HG02678 (cell line): ENCODE results near the gene SORCS2.

ENCODE experiments used
- ATAC-seq: cut with Tn5 transposase; IDR thresholded peaks from one replicate; pipeline ENCODE4 v1.9.1; 2021; ENCODE audit warnings: mild to moderate bottlenecking, moderate library complexity; ENCODE audit not compliant: unreplicated experiment

The SORCS2 gene

DNA sequence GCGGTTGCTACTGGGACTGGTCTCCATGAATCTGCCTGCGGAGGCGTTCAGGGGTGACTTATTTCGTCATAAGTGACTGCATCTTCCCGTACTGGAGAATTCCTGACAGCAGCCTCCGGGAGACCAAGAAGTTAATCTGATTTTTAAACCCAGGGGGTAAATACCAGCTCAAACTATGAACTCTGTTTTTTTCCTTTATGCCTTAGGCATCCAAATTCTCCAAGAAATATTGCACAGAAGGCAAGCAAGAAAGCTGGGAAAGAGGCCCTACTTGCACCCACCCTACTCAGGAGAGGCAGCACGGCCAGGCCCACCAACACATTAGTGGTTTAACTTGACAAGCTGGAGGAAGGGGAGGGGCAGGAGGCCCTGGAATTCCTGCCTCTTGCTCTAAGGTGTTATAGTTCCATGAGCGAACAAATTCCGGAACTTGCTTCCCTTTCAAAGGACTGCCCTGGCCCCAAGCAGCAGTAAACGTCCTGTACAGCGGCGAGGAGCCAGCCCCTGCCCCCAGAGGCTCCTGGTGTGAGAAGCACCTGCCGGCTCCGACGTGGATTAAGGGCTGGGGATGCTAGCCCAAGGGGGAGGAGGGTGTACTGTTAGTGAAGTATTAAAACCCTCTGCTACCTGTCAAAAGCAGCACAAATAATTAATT lies 570.2 kb downstream of the SORCS2 start:
- ATAC-seq: no peak

DNA sequence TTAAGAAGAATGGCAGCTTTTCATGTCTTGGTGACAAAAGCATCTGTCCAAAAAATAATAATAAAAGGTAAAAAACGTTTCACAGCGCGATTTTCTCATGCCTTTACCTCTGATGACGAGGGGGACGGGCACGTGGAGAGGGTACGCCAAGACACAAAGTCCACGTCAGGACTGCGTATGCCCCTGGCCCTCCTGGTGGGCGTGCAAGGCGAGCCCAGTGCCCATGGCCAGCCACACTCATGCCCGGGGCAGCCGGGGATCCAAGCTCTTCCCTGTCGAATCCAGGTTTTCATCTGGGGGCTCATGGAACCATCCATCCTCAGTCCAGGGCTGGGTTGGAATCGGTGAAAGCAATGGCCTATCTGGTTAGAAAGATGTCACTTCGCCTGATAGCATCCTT lies 570.8 kb downstream of the SORCS2 start:
- no peak for ATAC-seq

DNA sequence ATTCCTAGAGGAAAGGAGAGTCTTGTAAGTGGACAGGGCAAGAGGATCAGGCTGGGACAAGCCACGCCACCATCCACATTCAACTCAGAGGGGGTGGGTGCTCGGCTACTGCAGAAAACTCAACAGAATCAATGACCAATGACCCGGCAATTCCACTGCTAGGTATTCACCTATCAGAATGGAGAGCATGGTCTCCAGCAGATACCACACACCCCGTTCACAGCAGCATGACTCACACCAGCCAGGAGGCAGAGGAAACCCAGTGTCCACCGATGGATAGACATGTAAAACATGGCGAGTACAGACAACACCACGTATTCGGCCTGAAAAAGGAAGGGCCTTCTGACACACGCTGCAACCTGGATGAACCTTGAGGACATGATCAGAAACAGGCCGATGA lies 571.5 kb downstream of the SORCS2 start:
- no peak for ATAC-seq

DNA sequence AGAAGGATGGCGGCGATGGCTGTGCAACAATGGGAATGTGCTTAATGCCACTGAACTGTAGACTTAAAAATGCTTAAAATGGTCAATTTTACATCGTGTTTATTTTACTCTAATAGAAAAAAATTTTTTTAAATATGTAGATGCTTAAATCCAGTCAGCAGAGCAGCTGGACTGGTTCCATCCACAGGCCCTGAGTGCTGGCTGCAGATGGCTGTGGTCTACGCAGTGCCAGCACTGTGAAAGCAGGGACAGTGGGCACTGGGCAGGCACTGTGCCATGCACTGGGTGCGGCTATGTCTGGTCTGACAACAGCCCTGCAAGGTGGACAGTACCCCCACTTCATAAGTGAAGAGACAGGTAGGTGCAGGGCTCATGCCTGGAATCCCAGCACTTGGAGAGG lies 572.1 kb downstream of the SORCS2 start:
- ATAC-seq: no peak

DNA sequence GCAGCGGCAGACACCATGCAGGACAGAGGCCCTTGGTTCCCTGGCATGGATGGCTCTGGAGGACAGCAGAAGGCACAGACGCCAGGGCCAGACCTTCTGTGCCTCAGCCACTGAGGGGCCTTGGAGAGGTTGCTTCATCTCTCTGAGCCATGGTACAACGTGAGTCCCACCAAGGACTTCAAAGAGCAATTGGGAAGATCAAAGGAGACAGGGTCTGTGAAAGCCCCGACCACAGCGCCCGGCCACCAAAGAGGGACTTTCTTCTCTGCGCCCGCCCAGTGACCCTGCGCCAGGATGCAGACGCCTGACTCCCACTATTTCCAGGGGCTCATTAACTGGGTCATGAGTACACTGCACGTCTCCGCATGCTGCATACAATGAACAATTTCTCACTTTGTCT lies 573.3 kb downstream of the SORCS2 start:
- ATAC-seq: no peak

DNA sequence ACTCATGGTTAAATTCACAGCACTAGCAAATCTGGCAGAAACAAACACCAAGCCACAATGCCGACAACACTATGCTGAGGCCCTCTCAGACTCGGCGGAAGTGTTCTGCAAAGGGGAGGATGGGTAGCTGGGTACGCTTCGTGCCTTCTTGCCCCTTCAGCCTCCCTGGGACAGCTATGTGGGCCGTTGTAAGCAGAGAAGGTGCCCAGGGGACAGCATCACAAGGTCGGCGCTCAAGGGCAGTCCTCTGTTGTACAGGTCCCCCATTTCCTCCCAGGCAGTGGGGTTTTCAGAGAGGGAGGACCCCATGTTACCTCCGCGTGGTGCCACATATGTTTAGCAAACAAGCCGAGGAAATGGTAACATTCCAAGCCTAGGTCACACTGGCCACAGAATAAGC lies 573.7 kb downstream of the SORCS2 start:
- ATAC-seq: no peak

DNA sequence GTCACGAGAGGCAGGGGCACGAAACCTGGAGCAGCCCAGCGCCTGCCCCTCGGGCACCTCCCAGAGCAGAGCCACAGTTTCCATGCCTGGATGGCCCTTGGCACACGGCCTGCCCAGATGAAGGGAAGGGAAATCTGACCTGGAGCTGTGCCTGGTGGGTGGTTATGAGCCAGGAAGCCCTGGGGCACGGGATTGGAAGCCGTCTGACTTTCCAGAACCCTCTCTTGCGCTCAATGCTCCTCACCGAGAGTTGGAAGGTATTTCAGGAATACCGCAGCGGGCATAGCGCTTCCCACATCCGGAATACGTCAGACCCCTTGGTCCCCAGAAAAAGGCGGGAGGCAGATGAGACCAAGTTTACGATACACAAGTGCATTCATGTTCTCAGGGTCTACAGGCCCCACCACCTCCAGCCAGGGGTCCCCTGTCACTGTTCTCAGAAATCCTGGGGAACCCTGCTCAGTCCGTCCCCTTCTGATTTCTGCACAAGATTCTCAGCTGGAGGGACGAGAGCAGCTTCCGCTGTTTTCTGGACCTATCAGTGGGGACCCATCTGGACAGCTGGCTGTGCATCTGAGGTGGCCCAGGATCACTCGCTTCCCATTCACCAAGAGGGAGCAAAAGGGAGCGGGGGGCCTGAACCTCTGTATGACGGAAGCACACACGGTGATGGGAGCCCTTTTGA lies 574.5 kb downstream of the SORCS2 start:
- ATAC-seq: no peak

DNA sequence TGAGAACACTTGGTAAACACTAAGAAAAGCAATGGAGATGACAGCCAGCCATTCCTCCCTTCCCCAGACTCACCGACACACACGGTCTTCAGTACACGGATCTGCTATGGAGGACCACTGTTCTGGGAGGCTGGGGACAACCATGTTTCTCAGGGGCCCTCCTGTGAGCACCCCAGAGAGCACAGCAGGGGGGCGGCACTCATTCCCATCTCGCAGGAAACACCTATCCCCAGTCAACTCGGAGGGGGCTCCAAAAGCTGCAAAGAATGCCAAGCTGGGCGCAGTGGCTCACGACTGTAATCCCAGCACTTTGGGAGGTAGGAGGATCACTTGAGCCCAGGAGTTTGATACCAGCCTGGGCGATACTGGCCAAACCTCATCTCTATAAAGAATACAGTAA lies 575.2 kb downstream of the SORCS2 start:
- no peak for ATAC-seq

DNA sequence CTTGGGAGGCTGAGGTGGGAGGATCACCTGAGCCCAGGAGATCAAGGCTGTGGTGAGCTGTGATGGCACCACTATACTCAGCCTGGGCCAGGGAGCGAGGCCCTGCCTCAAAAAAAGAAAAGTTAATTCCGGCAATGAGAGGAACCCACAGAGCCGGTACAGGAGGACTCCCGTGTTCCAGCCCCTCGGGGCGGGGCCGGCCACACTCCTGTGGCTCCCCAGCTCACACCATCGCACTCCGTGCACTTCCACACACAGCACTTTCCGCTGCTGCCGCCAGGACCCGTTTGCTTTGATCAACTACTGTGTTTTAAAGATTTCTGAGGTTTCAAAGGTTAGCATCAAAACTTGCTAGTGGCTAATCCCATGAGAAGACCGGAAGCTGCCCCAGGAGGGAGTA lies 575.6 kb downstream of the SORCS2 start:
- no peak for ATAC-seq

DNA sequence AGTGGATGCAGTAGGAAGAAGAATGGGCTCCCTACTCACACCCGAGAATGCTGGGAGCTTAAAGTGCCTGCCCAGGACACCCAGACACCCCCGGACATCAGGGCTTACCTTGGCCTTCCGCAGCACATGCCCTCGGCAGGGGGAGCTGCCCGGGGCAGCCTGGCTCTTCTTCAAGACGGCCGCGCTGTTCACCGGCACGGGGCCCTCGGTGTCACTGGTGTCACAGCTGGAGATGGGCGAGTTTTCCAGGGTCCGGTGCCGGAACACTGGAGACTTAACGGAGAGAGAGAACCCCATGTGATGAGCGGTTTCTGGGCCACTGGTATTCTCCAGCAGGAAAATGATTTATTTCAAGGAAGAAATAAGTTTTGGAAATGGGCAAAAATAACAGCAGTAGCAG lies 576.4 kb downstream of the SORCS2 start:
- ATAC-seq: no peak

DNA sequence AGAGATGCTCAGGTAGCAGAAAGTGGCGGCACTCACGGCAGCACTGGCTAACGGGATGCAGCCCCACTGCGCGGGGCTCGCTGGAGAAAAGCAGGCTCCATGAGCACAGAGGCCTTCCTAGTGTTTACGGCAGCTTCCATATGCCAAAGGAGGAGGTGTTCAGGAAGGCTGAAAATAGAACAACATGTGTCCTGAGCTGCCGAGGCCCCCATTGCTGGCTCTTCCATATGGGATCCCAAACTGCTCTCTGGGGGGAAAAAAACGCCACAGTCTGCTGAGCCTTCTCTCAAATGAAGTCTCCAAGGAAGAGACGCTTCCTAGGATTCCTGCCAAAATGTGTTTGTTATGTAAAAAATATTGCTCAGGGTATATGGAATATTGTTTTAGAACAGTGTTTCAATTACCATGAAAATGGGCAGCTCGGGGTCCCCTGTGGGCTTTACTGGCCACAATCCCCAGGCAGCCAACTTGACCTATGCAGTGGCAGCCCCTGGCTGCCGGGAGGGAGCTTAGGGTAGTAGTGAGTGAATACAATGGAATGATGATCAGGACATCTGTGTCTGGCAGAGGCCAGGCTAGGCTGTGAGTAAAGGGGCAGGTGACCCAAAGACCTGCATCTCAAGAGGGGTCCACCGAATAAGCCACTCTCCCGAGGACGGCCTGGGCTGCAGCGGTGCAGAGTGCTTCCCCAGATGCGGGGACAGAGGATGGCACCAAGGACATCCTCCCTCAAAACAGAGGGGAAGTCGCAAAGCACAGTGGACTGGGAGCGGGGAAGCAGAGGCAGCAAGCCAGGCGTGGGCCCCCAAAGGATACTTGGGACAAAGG lies 577.3 kb downstream of the SORCS2 start:
- ATAC-seq: no peak

DNA sequence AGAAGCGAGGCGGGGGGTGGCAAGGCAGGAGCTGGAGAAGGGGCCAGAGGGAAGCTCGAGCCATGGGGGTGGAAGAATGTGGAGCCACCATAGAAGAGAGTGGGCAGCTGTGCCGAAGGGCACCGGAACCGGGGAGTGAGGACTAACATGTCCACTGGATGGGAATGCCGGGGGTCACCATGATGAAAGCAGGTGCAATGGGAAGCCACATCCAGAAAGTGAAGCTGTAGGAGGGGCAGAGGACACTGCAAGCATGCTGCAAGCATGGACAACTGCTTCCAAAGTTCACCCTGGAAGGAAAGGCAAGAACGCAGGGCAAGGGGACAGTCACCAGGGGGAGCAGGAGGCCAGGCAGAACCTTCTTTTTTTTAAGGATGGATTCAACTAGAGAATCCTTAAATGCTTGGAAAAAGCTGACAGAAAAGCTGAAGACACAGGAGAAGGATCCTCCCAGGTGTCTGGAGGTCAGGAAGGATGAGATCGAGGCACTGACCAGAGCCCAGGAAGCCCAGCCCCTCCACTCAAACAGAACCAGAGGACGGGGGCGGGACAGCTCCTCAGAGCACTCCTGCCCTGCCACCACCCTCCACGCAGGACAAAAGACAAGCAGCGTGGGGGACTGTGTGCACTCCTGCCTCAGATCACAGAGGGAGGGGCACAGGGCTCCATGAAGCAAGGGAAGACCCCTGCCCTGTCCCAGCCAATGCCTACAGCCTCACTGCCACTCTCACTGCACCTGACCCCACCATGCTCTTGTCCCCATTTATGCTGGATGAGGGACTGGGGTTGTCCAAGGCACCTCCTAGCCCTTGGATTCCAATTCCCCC lies 578.1 kb downstream of the SORCS2 start:
- no peak for ATAC-seq

DNA sequence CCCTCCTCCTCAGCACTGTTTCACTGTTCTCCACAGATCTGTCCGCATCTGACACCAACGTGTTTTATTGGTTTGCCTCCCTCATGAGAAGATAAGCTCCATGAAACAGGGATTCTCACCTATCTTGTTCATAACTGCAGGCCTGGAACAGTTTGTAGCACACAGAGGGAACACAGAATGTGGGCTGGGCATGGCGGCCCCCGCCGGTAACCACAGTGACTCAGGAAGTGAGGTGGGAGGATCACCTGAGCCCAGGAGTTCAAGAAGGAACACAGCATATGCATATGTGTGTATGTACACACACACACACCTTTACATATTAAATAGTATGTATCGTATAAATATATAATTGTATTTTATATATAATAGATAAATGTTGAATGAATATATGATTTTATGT lies 578.7 kb downstream of the SORCS2 start:
- no peak for ATAC-seq

DNA sequence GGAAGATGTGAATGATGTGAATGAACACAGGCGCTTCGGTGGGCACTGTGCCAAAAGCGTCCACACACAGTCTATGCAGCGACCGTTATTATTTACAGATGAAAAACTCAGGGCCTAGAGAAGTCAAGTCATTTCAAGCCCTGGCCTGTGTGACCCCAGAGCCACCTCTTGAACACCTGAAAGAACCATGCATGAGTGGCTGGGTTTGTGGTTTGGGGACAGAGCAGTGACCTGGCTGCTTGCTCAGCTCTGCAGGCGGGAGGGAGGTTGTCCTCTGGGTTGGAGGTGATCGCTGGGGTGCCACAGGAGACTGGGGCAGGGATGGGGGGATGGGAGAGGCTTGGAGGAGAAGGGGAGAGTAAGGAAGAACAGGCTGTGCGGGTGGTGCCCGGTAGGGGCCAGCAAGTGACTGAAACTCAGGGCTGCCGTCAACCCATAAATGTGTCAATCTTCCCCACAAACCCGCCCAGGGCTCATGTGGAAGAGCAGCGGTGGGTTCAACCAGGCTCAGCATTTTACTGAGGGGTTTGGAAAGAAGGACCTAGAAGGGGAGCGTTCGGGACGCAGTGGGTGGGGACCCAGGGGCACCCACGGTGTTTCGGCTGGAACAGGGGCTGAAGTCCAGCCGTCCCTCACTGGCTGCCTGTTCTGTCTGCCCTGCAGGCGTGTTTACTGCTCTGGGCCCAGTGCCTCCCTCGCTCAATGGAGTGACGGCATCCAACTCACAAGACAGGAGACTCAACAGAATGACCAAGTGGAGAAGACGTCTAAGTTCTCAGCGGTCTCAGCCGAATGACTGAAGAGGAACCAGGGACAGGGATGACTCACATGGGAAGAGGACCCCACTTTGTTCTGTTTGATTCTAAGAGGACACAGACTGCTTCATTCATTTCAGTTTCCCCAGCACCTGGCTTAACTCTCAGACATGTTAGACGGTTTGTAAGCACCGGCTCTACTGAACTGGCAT lies 579.5 kb downstream of the SORCS2 start:
- ATAC-seq: peak; percentile 80

DNA sequence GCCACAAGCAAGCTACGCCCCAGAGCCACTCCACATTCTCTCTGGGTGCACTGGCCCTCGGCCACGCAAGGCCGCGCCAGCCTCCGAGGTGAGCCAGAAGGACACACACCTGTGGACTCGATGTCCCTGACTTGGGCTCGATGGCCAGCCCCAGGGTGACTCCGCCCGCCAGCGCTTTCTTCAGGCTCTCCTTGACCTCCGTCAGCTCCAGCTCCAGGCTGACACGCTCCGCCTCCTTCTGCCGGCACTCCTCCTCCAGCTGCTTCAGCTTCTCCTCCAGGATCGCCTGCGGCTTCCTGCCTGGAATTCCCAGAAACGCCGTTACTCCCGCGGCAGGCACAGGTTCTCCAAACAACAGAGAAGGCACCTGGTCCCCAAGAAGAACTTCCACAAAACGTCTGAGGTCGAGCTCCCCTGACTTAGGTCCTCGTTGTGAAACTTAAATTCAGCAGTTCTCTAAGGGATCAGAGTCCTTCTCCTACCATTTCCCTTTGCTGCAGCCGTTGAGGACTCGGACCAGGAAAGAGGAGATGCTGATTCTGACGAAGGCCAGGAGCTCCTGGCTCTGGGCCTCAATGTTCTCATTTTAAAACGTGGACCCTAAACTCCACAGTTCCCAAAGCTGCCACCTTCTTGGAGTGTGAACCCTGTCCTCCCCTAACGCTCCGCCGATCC lies 580.5 kb downstream of the SORCS2 start:
- no peak for ATAC-seq

DNA sequence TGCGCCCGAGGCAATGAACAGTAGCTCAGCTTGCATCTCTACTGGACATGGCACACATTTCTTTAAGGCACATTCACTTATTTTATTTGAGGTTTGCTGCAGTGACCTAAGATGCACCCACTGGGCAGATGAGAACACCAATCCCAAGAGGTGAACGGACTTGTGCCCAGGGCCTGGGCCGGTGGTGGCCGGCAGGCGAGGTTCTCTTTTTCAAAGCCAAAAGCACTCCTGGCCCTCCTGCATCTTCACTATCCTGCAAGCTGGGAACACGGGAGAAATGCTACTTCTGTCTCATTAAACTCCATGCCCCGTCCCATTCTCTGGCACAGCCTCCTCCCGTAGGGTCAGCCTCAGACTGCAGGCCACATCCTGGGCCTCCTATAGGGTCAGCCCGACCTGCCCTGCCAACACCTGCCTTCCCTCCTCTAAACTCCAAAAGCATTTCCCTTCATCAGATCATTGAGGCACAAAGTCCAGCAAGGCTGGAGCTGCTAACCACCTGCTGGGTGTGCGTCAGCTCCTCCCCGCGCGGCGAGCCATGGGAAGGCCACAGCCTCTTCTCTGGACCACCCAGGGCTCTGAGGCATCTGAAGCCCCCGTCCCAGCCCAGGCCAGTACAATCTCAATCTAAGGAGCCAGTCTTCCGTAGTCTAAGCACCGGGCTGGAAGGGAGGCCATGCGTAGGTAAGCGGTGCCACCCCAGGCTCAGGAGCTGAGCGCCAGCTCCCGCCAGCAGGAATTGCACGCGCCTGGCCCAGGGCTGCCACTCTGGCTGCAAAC lies 581.3 kb downstream of the SORCS2 start:
- no peak for ATAC-seq

DNA sequence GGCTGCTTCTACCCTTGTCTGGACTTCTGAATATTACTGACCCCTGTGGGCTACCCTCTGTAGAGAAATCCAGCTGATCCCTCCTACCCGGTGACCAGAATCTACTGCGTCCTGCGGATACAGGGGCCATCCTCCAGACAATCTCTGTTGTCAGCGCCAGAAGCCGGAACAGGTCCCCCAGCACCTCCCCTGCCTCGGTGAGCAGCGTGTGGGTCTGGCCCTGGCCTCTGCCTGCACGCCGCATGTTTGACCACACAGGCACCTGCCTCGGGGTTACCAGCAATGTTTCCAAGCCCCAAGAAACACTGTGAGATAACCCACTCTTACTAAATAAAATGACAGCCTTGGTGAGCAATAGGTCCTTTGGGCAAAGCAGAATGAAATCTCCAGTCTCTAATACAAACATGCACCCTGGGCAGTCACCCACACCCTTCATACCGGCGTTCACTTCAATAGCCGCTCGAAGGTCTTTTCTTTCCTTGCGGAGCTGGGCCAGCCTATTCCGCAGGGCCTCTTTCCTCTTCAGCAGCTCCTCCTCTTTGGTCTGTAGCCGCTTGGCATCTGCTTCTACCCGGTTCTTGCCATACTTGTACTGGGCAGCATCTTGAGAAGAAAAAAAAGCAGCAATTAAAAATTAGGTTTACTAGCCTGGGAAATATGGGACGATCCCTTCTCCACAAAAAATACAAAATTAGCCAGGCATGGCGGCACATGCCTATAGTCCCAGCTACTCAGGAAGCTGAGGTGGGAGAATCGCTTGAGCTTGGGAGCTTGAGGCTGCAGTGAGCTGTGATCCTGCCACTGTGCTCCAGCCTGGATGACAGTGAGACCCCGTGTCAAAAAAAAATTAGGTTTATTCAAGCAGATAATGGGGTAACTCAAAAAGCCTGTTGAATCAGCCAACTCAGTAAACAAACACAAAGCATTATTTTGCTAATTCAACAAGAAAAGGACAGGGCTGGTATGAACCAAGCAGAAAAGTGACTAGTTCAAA lies 582.3 kb downstream of the SORCS2 start:
- no peak for ATAC-seq
